Inflammatory macrophage treated with lipopolysaccharide for 4 hours (primary cell): ENCODE data around the gene SAMD7.

ENCODE experiments used
- DNase-seq: peaks from one replicate; pipeline ENCODE4 v3.0.0-alpha.2; 2020

Gene SAMD7

GRCh38 chr3:169913323-169913722, 2.0 kb downstream of the SAMD7 start:
- DNase-seq: no peak

- DNase-seq: peak; percentile 12
Measured at GRCh38 chr3:169914321-169914720, 2.9 kb downstream of the SAMD7 start.

- no peak for DNase-seq
Measured at GRCh38 chr3:169923189-169923588, 11.8 kb downstream of the SAMD7 start.

- no peak for DNase-seq
Measured at GRCh38 chr3:169923831-169924230, 12.5 kb downstream of the SAMD7 start.

- peak; percentile 15 for DNase-seq
Measured at GRCh38 chr3:169929830-169930519, 18.6 kb downstream of the SAMD7 start.

- DNase-seq: no peak
Measured at GRCh38 chr3:169930843-169931242, 19.5 kb downstream of the SAMD7 start.

- DNase-seq: no peak
Measured at GRCh38 chr3:169931747-169932520, 20.6 kb downstream of the SAMD7 start.

- no peak for DNase-seq
Measured at GRCh38 chr3:169939320-169939719, 27.9 kb downstream of the SAMD7 start.

GRCh38 chr3:169939751-169940150, 28.4 kb downstream of the SAMD7 start:
- no peak for DNase-seq

- DNase-seq: no peak
Measured at GRCh38 chr3:169940470-169941181, 29.3 kb downstream of the SAMD7 start.

- DNase-seq: peak; percentile 86
Measured at GRCh38 chr3:169945313-169945712, 33.9 kb downstream of the SAMD7 start.

GRCh38 chr3:169946336-169946735, 35.0 kb downstream of the SAMD7 start:
- DNase-seq: no peak

- no peak for DNase-seq
Measured at GRCh38 chr3:169948559-169949448, 37.4 kb downstream of the SAMD7 start.

- DNase-seq: peak; percentile 96
Measured at GRCh38 chr3:169952045-169952444, 40.7 kb downstream of the SAMD7 start.

- no peak for DNase-seq
Measured at GRCh38 chr3:169953462-169954141, 42.2 kb downstream of the SAMD7 start.

- DNase-seq: peak; percentile 90
Measured at GRCh38 chr3:169954142-169954756, 42.9 kb downstream of the SAMD7 start.

GRCh38 chr3:169955406-169955805, 44.0 kb downstream of the SAMD7 start:
- peak; percentile 23 for DNase-seq

- DNase-seq: no peak
Measured at GRCh38 chr3:169964176-169964575, 52.8 kb downstream of the SAMD7 start.

- no peak for DNase-seq
Measured at GRCh38 chr3:169965562-169966427, 54.4 kb downstream of the SAMD7 start.

- peak; percentile 89 for DNase-seq
Measured at GRCh38 chr3:169966428-169966950, 55.1 kb downstream of the SAMD7 start, which contains the start of gene SEC62. Gene SEC62 (plus strand): TSS chr3:169966807. CDS start chr3:169966823, 16 bp downstream.
